ENCODE results near the gene KRTAP2-4.
"Not testable (repeated sequence)": the region's sequence is repeated elsewhere in the genome, so short reads cannot be mapped to it uniquely, and the experiment has no call there.

The KRTAP2-4 gene

GRCh38 chr17:41088760-41089352, 23.2 kb upstream of the KRTAP2-4 start:
- DNase-seq (ENCODE audit: low read depth in 1 of 2, low spot score in 1 of 2): peak in 1 of 2 experiments; percentile 13
- H3K4me3 ChIP-seq (replicated peaks; ENCODE audit: insufficient read depth, low read length): not testable (repeated sequence)

GRCh38 chr17:41084100-41084856, 18.6 kb upstream of the KRTAP2-4 start, which contains the start of gene KRTAP4-7:
KRTAP4-7 (plus strand) TSS chr17:41084150; CDS start chr17:41084207, 57 bp downstream.
- not testable (repeated sequence) for H3K27ac ChIP-seq (replicated peaks); H3K4me3 ChIP-seq (replicated peaks; ENCODE audit: insufficient read depth, low read length)

More at GRCh38 chr17:41088760-41089352, 23.2 kb upstream of the KRTAP2-4 start:
- TF ChIP-seq SPI1 (IDR thresholded peaks at IDR 0.05; ENCODE audit: borderline replicate concordance, low read depth): peak; percentile 3; the same call in 1 of the 2 replicates
- H3K27ac ChIP-seq (replicated peaks); H3K27me3 ChIP-seq (ENCODE audit: insufficient read depth, poor library complexity, severe bottlenecking): not testable (repeated sequence)

GRCh38 chr17:41083427-41083826, 17.7 kb upstream of the KRTAP2-4 start:
- not testable (repeated sequence) for H3K4me3 ChIP-seq (replicated peaks; ENCODE audit: insufficient read depth, low read length); DNase-seq (ENCODE audit: low read depth in 1 of 2, low spot score in 1 of 2); H3K27ac ChIP-seq (replicated peaks); H3K27me3 ChIP-seq (ENCODE audit: insufficient read depth, poor library complexity, severe bottlenecking)

More at GRCh38 chr17:41084100-41084856, 18.6 kb upstream of the KRTAP2-4 start, which contains the start of gene KRTAP4-7:
- H3K27me3 ChIP-seq (ENCODE audit: insufficient read depth, poor library complexity, severe bottlenecking); DNase-seq (ENCODE audit: low read depth in 1 of 2, low spot score in 1 of 2): not testable (repeated sequence)

- Histone ChIP-seq H3K27ac (replicated peaks) (no peak overlapping the region), H3K4me3 (replicated peaks; ENCODE audit: insufficient read depth, low read length) (no peak overlapping the region), H3K27me3 (ENCODE audit: insufficient read depth, poor library complexity, severe bottlenecking) (no peaks in the 10 kb centered on the region)
- TF ChIP-seq CTCF (IDR thresholded peaks at IDR 0.05; ENCODE audit: insufficient read depth, low read length): no peak
- TF ChIP-seq POLR2AphosphoS5 (IDR thresholded peaks at IDR 0.05; ENCODE audit: low read depth): no peak
- no peak for TF ChIP-seq REST (IDR thresholded peaks at IDR 0.05; ENCODE audit: insufficient replicate concordance, low read depth)
- no peak for TF ChIP-seq GABPA (IDR thresholded peaks at IDR 0.05; ENCODE audit: low read depth)
- TF ChIP-seq SPI1 (IDR thresholded peaks at IDR 0.05; ENCODE audit: borderline replicate concordance, low read depth): no peak
- no peak for DNase-seq (ENCODE audit: low read depth in 1 of 2, low spot score in 1 of 2)
These were observed 16.9 kb upstream of the KRTAP2-4 start for GRCh38 chr17:41082626-41083025.

- DNase-seq (ENCODE audit: low read depth in 1 of 2, low spot score in 1 of 2): no peak
- H3K27ac ChIP-seq (replicated peaks): no peak overlapping the region
- no peaks in the 10 kb centered on the region for H3K27me3 ChIP-seq (ENCODE audit: insufficient read depth, poor library complexity, severe bottlenecking)
- TF ChIP-seq REST (IDR thresholded peaks at IDR 0.05; ENCODE audit: insufficient replicate concordance, low read depth): no peak
- no peak for TF ChIP-seq POLR2AphosphoS5 (IDR thresholded peaks at IDR 0.05; ENCODE audit: low read depth)
- TF ChIP-seq GABPA (IDR thresholded peaks at IDR 0.05; ENCODE audit: low read depth): no peak
- no peak for TF ChIP-seq SPI1 (IDR thresholded peaks at IDR 0.05; ENCODE audit: borderline replicate concordance, low read depth)
- TF ChIP-seq CTCF (IDR thresholded peaks at IDR 0.05; ENCODE audit: insufficient read depth, low read length): no peak
- H3K4me3 ChIP-seq (replicated peaks; ENCODE audit: insufficient read depth, low read length): no peak overlapping the region
These were observed 11.1 kb upstream of the KRTAP2-4 start for GRCh38 chr17:41076788-41077187.

Measured in HL-60 (cell line).